Stimulated activated CD4-positive, alpha-beta T cell treated with anti-CD3 and anti-CD28 coated beads, TNF-alpha, amount 100 ng/mL, for 24 hours (primary cell): ENCODE data around the gene MET.

Source experiments
- DNase-seq, 3 experiments: peaks; one replicate each; pipeline ENCODE4 v3.0.0-alpha.2; 2020; ENCODE audit warnings: low read depth in 3 of 3

MET gene

DNA sequence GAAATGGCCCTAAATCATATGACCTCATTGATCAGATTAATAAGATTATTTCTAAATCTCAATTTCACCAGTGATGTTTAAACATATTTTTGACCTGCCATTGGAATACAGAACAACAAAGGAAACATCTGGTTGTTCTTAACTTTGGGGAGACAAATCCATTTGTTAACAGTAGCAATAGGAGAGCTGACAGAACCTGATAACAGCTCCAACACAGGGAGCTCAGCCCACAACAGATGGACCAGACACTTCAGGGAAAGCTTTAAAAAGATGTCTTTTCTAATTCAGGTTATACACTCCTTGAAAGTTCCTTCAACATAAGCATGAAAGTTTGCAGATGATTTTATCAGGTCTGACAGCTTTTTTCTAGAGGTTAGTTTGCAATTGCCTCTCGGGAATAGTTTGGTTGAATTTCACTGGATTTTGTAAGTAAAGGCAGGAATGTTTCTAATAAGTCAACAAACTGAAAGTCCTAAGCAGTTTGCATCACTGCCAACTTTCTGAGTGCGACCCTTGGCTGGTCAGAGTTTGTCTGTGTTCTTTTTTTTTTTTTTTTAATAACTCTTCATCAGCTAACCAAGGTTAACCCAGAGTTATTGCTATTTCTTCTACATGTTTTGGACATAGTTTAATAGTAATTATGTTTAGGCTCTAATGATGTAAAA is 6.5 kb upstream of the MET start:
- no peak for DNase-seq

GRCh38 chr7:116669769-116670168 is 2.2 kb upstream of the MET start:
- no peak for DNase-seq

GRCh38 chr7:116670409-116671015 is 1.5 kb upstream of the MET start:
- DNase-seq = no peak

GRCh38 chr7:116671111-116671510 is 885 bp upstream of the MET start:
- DNase-seq = no peak

GRCh38 chr7:116672596-116673456 is 830 bp downstream of the MET start:
- DNase-seq = no peak

DNA sequence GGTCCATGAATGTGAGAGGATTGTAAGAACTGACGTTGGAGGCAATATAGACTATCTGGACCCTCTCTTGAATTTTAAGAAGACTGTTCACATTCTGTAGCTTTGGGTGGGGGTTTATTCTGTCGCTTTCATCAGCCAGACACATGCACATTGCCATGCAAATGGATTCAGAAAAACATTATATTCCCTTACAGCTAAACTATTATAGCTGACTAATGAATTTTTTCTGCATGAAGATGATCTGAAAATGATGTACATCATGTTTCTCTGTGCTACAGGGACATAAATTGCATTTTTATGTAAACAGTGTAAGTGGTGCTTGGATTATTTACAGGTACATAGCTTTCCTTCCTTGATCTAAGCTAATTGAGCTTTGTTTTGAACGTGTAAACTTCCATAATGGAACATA is 1.5 kb downstream of the MET start:
- no peak for DNase-seq

- no peak for DNase-seq
Measured at GRCh38 chr7:116674508-116675173, 2.6 kb downstream of the MET start.

- DNase-seq = no peak
Measured at GRCh38 chr7:116675812-116676355, 3.9 kb downstream of the MET start.

DNA sequence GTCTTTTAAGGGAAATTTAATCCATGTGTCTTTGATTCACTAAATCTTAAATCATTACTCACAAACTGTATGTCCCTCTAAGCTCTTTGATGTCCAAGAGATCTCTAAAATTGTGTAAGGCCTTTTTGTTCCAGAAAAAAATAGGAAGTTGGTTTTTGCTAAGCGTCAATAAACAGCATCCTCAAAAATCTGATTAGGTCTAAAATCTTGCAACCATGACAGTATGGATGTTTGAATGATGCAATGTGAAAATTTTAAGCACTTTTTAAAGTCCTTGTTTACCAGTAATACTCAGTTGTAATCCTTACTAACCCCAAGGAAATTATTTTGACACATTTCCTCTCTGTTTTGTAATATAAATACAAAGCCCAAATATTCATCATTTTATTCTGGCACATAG is 6.8 kb downstream of the MET start:
- DNase-seq = no peak

DNA sequence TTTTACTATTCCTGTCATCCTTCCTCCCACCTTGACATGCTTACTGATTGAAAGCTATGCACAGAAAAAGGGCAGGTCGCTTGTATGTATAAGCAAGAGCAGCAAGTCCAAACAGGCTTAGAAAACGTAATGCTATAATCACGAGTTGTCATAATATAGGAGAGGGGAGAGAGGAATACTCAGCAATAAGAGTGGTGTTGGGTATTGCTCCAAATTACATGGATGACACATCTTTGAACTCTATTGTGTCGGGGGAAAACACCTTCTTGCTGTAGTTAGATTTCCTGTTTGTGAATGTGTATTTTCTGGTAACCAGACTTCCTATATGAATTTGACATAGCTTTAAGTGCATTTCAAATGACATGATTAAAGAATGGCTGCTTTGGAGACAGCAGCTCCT is 7.5 kb downstream of the MET start:
- DNase-seq = no peak

DNA sequence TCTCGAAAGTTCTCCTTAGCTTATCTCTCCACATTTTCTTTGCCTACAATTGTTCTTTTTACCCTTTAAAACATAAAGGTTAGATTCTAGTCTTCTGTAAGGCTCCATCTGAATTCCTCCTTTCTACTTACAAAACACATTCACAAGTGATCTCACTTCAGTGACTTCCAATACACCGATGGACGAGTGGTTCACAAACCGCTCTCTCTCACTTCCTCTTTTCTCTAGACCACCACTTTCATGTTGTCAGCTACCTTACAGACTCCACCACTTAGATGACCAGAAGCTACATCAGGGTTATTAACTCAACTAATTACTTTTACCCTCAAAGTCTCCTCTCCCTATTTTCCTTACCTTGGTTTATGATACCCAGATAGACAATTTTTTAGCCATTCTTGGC is 11.8 kb downstream of the MET start:
- no peak for DNase-seq

DNA sequence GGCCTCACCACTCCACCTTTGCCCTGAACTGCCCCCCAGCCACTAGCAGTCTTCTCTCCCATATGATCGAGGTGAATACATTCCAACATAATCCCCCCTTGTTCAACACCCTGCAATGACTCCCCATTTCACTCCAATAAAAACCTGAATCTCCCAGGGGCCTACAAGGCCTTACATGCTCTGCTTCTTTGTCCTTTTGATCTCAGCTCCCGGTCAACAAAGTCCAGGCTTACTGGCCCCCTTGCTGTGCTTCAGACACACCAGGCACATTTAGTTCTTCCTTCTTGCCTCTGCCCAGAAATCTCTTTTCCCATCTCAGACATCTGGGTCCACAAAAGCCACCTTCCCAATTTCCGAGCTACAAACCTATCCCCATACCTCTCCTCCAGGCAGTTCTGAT is 14.0 kb downstream of the MET start:
- no peak for DNase-seq

DNA sequence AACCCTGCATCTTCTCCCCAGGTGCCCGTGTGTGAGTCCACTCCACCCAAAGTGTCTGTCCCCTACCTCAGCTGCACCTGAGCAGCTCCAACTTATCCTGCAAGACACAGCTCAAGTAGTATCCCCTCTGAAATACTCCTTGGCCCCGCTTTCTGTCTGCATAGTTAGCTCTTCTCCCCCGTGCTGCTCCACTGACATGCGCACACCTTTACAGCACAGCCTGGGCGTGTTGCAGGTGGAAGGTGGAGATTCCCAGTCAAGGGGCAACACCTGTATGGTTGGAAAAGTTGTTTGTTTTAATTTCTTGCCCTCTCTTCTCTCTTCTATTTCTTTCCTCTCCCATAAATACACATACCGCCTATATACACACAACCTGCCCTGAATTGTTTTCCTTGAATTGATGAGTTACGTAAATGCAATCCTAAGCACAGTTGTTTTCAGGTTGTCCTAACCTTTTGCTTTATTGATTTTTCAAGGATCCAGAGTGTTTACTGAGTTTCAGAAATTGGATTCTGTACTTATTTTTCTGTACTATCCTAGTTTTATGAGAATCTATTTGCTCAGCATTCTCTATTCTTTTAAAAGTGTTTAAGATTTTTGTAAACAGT is 14.9 kb downstream of the MET start:
- DNase-seq = no peak

GRCh38 chr7:116687801-116688201 is 15.8 kb downstream of the MET start:
- no peak for DNase-seq

GRCh38 chr7:116689790-116690259 is 17.8 kb downstream of the MET start:
- DNase-seq = no peak

GRCh38 chr7:116691664-116692063 is 19.7 kb downstream of the MET start:
- no peak for DNase-seq

- DNase-seq = no peak
Measured at GRCh38 chr7:116692401-116693308, 20.7 kb downstream of the MET start.

- DNase-seq = no peak
Measured at GRCh38 chr7:116696707-116697106, 24.7 kb downstream of the MET start.

GRCh38 chr7:116697152-116697551 is 25.2 kb downstream of the MET start:
- no peak for DNase-seq

DNA sequence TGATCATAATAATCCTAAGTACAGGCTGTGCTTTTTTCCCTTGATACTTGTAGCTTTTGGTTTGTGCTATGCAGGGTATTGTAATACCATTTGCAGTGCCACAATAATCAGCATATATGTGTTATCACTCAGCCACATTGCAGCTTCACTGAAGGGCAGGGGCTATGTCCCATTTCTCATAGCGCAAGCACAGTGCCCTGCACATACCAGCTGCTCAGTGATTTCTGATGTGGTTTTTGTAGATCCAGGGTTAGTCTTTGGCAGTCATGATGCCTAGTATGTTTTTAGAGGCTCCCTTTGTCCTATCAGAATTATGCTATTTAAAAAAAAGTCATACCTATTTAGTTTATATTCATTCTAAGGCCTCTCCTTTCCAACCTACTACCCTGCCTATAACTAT is 25.8 kb downstream of the MET start:
- no peak for DNase-seq
